Activated CD8-positive, alpha-beta T cell treated with anti-CD3 and anti-CD28 coated beads for 36 hours (primary cell): ENCODE measurements around the gene RAD51B. TPM values are rescaled to one million over a fixed set of nuclear protein-coding genes. Genes with fewer than 3 reads are reported as not detected.

Source experiments
- ATAC-seq: fragments of 200-7000 bp; cut with Tn5 transposase; one replicate; pipeline ENCODE4 v1.10.0; 2021; ENCODE audit warnings: mild to moderate bottlenecking, moderate library complexity
- CTCF ChIA-PET: fragments of 350-600 bp; sonication (Branson Sonifier 250); formaldehyde crosslinking; loops from one replicate; lab custom pipeline; 2021; ENCODE audit warnings: antibody characterized with exemption; lab: Charles Lee
- POLR2A ChIA-PET: fragments of 350-600 bp; sonication (Branson Sonifier 250); formaldehyde crosslinking; loops from one replicate; lab custom pipeline; 2021; ENCODE audit warnings: antibody characterized with exemption; lab: Charles Lee
- DNase-seq: peaks from one replicate; pipeline ENCODE4 v3.0.0-alpha.2; 2020
- H3K27ac Mint-ChIP-seq: one replicate; pipeline ENCODE4 v1.8.0; 2021; ENCODE audit warnings: mild to moderate bottlenecking, mixed read lengths
- H3K27me3 Mint-ChIP-seq: one replicate; pipeline ENCODE4 v1.8.0; 2021; ENCODE audit warnings: mixed read lengths
- H3K36me3 Mint-ChIP-seq: one replicate; pipeline ENCODE4 v1.8.0; 2021; ENCODE audit warnings: low read depth, mixed read lengths
- H3K4me1 Mint-ChIP-seq: one replicate; pipeline ENCODE4 v1.8.0; 2021; ENCODE audit warnings: low read depth, mixed read lengths
- H3K4me3 Mint-ChIP-seq: one replicate; pipeline ENCODE4 v1.8.0; 2021; ENCODE audit warnings: mild to moderate bottlenecking, moderate library complexity, mixed read lengths
- H3K9me3 Mint-ChIP-seq: one replicate; pipeline ENCODE4 v1.8.0; 2021; ENCODE audit warnings: mixed read lengths
- intact Hi-C: fragments of 100-400 bp; cut with micrococcal nuclease; formaldehyde crosslinking; loops from one replicate; pipeline ENCODE4 v1.10.0; 2022
- total RNA-seq, 2 experiments: library from RNA; stranded (reverse); gene quantifications; one replicate each; pipeline ENCODE4 v1.2.3, GENCODE V29; 2021
- TF ChIP-seq, protein P1 (sequence below): fragments of 200-600 bp; IDR thresholded peaks from one replicate; pipeline ENCODE4 v1.8.0; 2022; ENCODE audit warnings: antibody characterized with exemption, mild to moderate bottlenecking

The RAD51B gene
- total RNA-seq, 2 experiments from 2014 or later, result 38.2 to 40.6 TPM

- TF ChIP-seq, protein P1, sequence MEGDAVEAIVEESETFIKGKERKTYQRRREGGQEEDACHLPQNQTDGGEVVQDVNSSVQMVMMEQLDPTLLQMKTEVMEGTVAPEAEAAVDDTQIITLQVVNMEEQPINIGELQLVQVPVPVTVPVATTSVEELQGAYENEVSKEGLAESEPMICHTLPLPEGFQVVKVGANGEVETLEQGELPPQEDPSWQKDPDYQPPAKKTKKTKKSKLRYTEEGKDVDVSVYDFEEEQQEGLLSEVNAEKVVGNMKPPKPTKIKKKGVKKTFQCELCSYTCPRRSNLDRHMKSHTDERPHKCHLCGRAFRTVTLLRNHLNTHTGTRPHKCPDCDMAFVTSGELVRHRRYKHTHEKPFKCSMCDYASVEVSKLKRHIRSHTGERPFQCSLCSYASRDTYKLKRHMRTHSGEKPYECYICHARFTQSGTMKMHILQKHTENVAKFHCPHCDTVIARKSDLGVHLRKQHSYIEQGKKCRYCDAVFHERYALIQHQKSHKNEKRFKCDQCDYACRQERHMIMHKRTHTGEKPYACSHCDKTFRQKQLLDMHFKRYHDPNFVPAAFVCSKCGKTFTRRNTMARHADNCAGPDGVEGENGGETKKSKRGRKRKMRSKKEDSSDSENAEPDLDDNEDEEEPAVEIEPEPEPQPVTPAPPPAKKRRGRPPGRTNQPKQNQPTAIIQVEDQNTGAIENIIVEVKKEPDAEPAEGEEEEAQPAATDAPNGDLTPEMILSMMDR, result no peak
- no peaks in the 10 kb centered on the region for H3K36me3 Mint-ChIP-seq
- DNase-seq (no peak), ATAC-seq (no peak)
- no peaks in the 10 kb centered on the region for H3K27me3 Mint-ChIP-seq
- no peak overlapping the region for H3K27ac Mint-ChIP-seq
- CTCF ChIA-PET, result no interaction called here
- intact Hi-C loops, result no loop called here
- POLR2A ChIA-PET, result no interaction called here
- H3K4me3 Mint-ChIP-seq, result no peak overlapping the region
- H3K4me1 Mint-ChIP-seq, result no peaks in the 10 kb centered on the region
- H3K9me3 Mint-ChIP-seq, result peaks cover 5% of the 10 kb centered on the region
Measured at GRCh38 chr14:68645371-68645770, 825.8 kb downstream of the RAD51B start.

- Mint-ChIP-seq H3K4me3 (no peak overlapping the region), H3K27ac (no peak overlapping the region), H3K27me3 (no peaks in the 10 kb centered on the region), H3K36me3 (no peaks in the 10 kb centered on the region), H3K9me3 (peaks cover 2% of the 10 kb centered on the region), H3K4me1 (peaks cover 3% of the 10 kb centered on the region)
- TF ChIP-seq, protein P1, result no peak
- intact Hi-C loops, result no loop called here
- DNase-seq (no peak), ATAC-seq (no peak)
- ChIA-PET POLR2A (interaction anchor here (1.6 kb wide), 1 partner anchor 9 kb away, joined by 4 read pairs; no protein-coding TSS in a partner anchor), CTCF (interaction anchor here (0.6 to 1.7 kb wide), 2 partner anchors 19 to 705 kb away, joined by 3 to 5 read pairs; no protein-coding TSS in a partner anchor)
Measured at GRCh38 chr14:68649476-68650189, 830.1 kb downstream of the RAD51B start.

DNA sequence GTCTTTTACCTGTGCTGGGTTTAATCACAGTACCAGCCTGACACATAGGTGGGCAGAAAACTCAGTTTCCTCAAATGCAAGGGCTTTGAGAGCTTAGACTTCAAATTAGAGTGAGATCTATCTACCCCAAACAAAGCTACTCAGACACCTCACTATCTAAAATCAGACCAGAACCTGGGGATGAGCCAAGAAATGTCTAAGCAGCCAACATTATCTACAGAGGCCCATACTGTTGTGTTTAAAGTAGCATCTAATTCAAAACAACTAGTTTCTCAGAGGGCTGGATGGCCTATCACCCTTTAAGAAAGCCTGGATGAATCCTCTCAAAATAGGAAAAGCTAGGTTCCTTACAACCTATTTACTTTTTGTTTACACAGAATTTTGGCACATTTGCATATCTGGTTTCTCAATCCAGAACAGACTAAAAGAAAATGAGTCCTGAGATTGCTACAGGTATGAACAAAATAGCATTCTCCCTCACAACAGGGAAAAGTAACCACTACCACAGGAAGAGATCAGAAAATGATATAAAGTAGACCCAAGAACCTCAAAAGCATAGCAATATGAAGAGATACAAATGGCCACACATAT, 830.9 kb downstream of the RAD51B start:
- Mint-ChIP-seq H3K27ac (no peak overlapping the region), H3K4me3 (no peak overlapping the region), H3K36me3 (no peaks in the 10 kb centered on the region), H3K27me3 (no peaks in the 10 kb centered on the region), H3K9me3 (peaks cover 2% of the 10 kb centered on the region), H3K4me1 (peaks cover 10% of the 10 kb centered on the region)
- TF ChIP-seq, protein P1, result no peak
- DNase-seq (no peak), ATAC-seq (no peak)
- ChIA-PET CTCF (no interaction called here), POLR2A (interaction anchor here (0.6 to 1.6 kb wide), 2 partner anchors 10 to 35 kb away, joined by 3 to 4 read pairs; no protein-coding TSS in a partner anchor)
- intact Hi-C loops, result no loop called here

GRCh38 chr14:68651075-68651474, 831.5 kb downstream of the RAD51B start:
- TF ChIP-seq, protein P1, result no peak
- Mint-ChIP-seq H3K9me3 (peaks cover 2% of the 10 kb centered on the region), H3K27me3 (no peaks in the 10 kb centered on the region), H3K36me3 (no peaks in the 10 kb centered on the region), H3K4me1 (peaks cover 14% of the 10 kb centered on the region), H3K4me3 (no peak overlapping the region), H3K27ac (no peak overlapping the region)
- ATAC-seq, result no peak
- intact Hi-C loops, result no loop called here
- no peak for DNase-seq
- CTCF ChIA-PET, result no interaction called here
- POLR2A ChIA-PET, result interaction anchor here (1.6 kb wide), 1 partner anchor 11 kb away, joined by 4 read pairs; no protein-coding TSS in a partner anchor
